NCI-H446 treated with DMSO at 0.1 percent for 48 hours (cell line): ENCODE data around the gene DYRK1A.
A peak's percentile ranks its signal among the peaks of the same experiment; 100 is the strongest.
"Not testable (repeated sequence)": the region's sequence is repeated elsewhere in the genome, so short reads cannot be mapped to it uniquely, and the experiment has no call there.

Experiments used
- DNase-seq: peaks from one replicate; lab custom pipeline; 2025; lab: John Stamatoyannopoulos, UW

DYRK1A gene

GRCh38 chr21:37528150-37528937, 161.8 kb downstream of the DYRK1A start:
- DNase-seq = no peak

GRCh38 chr21:37529649-37530048, 163.1 kb downstream of the DYRK1A start:
- DNase-seq = no peak

GRCh38 chr21:37530901-37531351, 164.4 kb downstream of the DYRK1A start:
- DNase-seq = peak; percentile 30

GRCh38 chr21:37531431-37531932, 164.9 kb downstream of the DYRK1A start:
- DNase-seq = peak; percentile 14

GRCh38 chr21:37532868-37533780, 166.6 kb downstream of the DYRK1A start:
- no peak for DNase-seq

DNA sequence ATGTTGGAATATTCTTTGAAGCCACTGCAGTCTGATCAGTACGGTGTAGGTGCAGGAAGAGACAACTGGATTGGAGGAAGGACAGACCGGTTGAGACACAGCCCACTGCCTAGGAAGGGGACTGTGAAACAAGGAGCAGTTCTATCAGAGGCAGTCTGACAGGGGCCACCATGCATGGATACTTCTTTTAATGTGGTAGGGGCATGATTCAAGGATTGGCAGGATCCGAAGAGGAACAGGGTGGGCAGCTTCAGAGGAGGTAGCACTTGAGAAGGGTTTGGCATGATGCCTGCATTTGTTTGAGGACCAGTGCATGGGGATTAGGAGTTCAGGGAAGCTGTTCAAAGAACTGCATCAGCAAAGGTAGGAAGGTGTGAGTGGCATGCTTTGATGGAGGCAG, 167.9 kb downstream of the DYRK1A start:
- no peak for DNase-seq

GRCh38 chr21:37535130-37535529, 168.6 kb downstream of the DYRK1A start:
- no peak for DNase-seq

GRCh38 chr21:37535672-37536071, 169.1 kb downstream of the DYRK1A start:
- DNase-seq = no peak

DNA sequence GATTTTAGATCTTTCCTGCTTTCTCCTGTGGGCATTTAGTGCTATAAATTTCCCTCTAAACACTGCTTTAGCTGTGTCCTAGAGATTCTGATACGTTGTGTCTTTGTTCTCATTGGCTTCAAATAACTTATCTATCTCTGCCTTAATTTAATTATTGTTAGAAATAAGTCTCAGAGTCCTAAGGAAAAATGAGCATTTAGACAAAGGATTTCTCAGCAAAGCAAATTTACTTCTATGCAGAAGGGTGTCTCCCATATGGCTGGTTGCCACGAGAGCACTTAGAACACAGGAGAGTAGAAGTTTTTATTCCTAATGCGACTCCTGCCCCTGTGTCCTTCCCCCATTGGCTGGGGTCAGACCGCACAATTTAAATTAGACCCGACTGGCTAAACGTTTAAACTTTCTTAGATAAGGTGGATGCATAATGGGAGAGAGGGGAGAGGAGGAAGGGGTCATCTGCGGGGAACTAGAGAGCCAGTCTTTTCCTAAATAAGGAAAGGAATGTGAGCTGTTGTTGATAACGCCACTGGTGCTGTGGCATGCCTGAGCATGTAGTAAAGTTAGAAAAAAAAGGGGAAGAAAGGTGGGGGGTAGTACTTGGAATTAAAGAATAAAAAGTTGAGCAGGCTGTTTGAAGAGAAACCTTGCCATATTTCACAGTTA, 170.2 kb downstream of the DYRK1A start:
- DNase-seq = no peak

DNA sequence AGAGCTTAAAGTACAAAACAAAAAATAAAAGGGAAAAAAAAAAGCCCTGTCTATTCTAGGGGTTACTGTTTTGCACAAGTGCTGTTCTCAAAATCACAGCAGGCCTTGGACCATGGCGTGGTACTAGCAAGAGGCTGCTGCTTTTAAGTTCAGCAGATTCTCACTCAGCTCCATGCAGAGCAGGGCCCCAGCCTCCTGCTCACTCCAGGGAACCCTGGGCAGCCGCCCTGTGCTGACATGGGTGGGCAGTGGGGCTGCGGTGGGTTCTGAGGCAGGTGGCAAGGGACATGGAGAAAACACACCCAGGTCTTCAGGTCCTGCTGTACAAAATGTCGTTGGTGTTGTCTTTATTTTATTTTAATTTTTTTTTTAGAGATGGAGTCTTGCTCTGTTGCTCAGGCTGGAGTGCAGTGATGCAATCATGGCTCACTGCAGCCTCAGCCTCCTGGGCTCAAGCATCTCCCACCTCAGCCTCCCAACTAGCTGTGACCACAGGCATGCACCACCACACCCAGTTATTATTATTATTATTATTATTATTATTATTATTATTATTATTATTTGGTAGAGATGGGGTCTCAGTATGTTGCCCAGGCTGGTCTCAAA, 170.9 kb downstream of the DYRK1A start:
- no peak for DNase-seq

DNA sequence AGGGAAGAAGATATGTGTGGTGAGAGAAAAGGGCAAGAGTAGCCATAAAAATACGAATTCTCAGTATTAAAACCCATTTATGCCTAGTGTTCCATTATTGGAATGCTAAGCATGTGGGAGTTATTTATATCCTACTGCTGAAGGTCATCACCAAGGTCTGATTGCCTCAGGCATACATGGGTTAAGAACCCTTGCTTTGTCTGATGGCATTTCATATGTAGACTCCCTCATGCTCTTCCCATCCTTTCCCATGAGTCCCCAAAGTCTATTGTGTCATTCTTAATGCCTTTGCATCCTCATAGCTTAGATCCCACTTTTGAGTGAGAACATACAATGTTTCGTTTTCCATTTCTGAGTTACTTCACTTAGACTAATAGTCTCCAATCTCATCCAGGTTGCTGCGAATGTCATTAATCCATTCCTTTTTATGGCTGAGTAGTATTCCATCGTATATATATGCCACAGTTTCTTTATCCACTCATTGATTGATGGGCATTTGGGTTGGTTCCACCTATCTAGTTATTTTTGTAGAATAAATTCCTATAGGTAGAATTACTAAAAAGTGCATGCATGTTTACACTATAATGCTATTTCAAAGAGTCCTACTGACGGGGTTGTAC, 172.5 kb downstream of the DYRK1A start:
- no peak for DNase-seq

GRCh38 chr21:37541128-37541527, 174.6 kb downstream of the DYRK1A start:
- not testable (repeated sequence) for DNase-seq

DNA sequence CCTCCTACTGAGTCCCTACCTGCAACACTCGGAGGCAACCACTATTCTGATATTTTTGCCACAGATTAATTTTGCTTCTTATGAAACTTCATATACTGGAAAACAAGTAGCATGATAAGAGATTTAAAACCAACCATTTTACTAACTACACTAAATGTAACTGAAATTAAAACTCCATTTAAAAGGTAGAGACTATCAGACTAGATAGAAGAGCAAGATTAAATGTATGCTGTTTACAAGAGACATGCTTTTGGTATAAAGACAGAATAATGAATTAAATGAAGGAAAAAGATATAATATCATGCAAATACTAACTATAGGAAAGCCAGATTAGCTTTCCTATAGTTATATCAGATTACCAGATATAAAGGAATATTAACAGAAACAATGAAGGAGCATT, 175.9 kb downstream of the DYRK1A start:
- no peak for DNase-seq

DNA sequence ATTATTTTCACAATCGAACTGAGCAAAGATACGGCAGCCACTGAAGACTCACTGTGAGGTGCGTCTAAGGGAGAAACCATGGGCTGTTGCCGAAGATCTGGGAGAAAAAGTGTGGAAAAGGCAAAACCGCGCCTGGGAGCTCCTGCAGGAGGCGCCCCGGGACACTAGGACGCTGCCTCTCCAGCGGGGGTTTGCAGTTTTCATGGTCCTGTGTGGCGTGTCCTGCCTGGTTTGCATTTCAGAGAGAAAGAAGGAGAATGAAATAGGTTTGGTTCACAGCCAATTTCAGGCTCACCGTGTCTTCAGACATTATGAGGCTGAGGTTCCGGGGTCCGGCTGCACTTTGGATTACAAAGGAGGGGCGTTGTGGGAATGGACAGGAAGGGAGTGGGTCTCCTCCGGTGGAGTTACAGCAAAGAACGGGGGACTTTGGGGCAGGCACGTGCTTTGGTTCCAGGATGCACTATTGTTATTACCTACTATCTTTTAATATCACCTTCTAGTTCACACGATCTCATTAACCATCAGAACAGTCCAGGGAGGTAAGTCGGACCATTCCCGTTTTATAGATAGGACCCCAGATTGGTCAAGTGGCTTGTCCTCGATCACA, 179.8 kb downstream of the DYRK1A start:
- DNase-seq = no peak

GRCh38 chr21:37546949-37547614, 180.5 kb downstream of the DYRK1A start:
- peak; percentile 80 for DNase-seq

DNA sequence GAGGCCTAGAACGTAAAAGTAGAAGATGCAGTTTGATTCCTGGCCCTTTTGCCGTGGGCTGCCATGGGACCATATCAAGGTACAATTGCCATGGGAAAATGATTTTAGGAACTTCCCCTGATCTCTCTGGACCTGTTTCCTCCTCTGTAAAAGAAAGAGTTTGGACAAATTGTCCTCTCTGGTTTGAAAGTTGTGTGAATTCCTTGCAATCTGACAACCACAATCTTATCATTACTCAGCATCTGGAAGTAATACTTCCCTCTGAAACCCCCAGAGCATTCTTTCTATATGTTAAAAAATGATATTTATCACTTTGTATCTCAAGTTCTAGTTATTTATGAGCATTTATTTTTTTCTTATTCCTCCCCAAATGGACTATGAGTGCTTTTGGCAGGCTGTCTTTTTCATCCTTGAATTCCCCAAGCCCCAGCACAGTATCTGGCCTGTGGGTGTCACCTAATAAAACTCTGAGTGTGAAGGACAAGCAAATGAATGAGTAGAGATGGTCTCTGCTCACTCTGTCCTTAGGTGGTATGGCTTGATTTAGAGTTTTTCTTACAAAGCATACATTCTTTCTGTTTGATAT, 181.1 kb downstream of the DYRK1A start:
- no peak for DNase-seq

DNA sequence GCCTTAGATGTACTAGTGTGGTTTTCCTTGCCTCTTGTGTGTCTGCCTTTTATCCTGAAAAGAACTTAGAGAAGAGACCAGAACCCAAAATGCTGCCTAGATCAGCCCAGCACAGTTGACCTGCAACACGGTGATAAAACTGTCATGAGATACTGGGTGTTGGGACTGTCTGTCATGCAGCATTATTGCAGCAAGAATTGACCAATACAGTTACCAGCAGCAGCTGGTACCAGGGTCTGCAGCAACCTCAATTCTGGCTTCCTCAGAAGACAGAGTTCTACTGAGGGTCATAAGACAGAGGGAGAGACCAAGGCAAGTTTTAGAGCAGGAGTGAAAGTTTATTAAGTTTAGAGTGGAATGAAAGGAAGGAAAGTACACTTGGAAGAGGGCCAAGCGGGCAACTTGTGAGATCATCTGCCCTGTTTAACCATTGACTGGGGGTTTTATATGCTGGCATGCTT, 182.0 kb downstream of the DYRK1A start:
- DNase-seq = no peak

DNA sequence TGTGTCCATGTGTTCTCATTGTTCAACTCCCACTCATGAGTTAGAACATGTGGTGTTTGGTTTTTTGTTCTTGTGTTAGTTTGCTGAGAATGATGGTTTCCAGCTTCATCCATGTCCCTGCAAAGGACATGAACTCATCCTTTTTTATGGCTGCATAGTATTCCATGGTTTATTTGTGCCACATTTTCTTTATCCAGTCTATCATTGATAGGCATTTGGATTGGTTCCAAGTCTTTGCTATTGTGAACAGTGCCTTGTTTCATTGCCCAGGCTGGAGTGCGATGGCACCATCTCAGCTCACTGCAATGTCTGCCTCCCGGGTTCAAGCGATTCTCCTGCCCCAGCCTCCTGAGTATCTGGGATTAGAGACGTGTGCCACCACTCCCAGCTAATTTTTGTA, 183.2 kb downstream of the DYRK1A start:
- DNase-seq = not testable (repeated sequence)

- no peak for DNase-seq
Measured at GRCh38 chr21:37550157-37550556, 183.6 kb downstream of the DYRK1A start.
